PFSK-1 (cell line): ENCODE measurements around the gene STK25.

ENCODE experiments used
- POLR2AphosphoS5 ChIP-seq: IDR thresholded peaks from 2 replicates; pipeline ENCODE4 v1.6.1; 2012; ENCODE audit warnings: low read depth, mild to moderate bottlenecking, control low read depth, low read length, moderate library complexity
- REST ChIP-seq, 2 experiments: IDR thresholded peaks; 2 replicates each; pipeline versions ENCODE4 v1.6.1 to v1.8.0; 2011 to 2012; ENCODE audit warnings: low read depth in 2 of 2, low read length in 2 of 2, control low read depth in 1 of 2, inconsistent platforms in 1 of 2, mild to moderate bottlenecking in 1 of 2, moderate library complexity in 1 of 2; ENCODE audit not compliant: insufficient read depth in 1 of 2
- SIN3A ChIP-seq: IDR thresholded peaks from 2 replicates; pipeline ENCODE4 v1.6.1; 2012; ENCODE audit warnings: mild to moderate bottlenecking, low read length, moderate library complexity, borderline replicate concordance; ENCODE audit not compliant: insufficient read depth
- TAF1 ChIP-seq: IDR thresholded peaks from 2 replicates; pipeline ENCODE4 v1.6.1; 2012; ENCODE audit warnings: low read length, control low read depth, borderline replicate concordance; ENCODE audit not compliant: insufficient read depth

- no peak for TF ChIP-seq POLR2AphosphoS5
- no peak for TF ChIP-seq TAF1
- TF ChIP-seq REST (IDR thresholded peaks at IDR 0.05; ENCODE audit: insufficient read depth in 1 of 2, low read depth in 2 of 2, low read length in 2 of 2), result no peak
- TF ChIP-seq SIN3A, result no peak
These were observed 30.6 kb upstream of the STK25 start for GRCh38 chr2:241538838-241539615.
